ENCODE measurements around the gene CASZ1. TPM values are rescaled to one million over a fixed set of nuclear protein-coding genes. Genes with fewer than 3 reads are reported as not detected.

The CASZ1 gene
- total and polyA plus RNA-seq, 10 of the 15 experiments (the other 5 are each of a cell fraction or from before 2014, with no cell fraction given), result 0.52 to 9.8 (median 3.7) TPM

- intact Hi-C loops (cut with micrococcal nuclease; ENCODE audit: unreplicated experiment), result no loop called here
- no peak overlapping the region for H3K4me2 ChIP-seq (ENCODE audit: control insufficient read depth, insufficient read depth)
- no peak overlapping the region for H3K4me3 ChIP-seq
- BruUV-seq (replicated peaks), result no TSS peak
- in situ Hi-C loops (cut with MboI), result no loop called here
- FAIRE-seq (no peak), DNase-seq (ENCODE audit: low read depth, low spot score) (no peak), ATAC-seq (no peak)
- no peak overlapping the region for H2AFZ ChIP-seq (ENCODE audit: control insufficient read depth, low read depth, low read length)
- no peaks in the 10 kb centered on the region; a peak in 1 of 4 replicates for H3K27me3 ChIP-seq (replicated peaks in 1 of 2; ENCODE audit: control insufficient read depth in 2 of 2, insufficient read depth in 2 of 2, low read length in 1 of 2)
- no peaks in the 10 kb centered on the region for H4K20me1 ChIP-seq (ENCODE audit: control insufficient read depth, insufficient read depth)
- ChIA-PET POLR2A (no interaction called here), CTCF (no interaction called here), SMC1A (ENCODE audit: uncharacterized antibody, unreplicated experiment) (no interaction called here), RAD21 (ENCODE audit: unreplicated experiment) (no interaction called here)
- no peaks in the 10 kb centered on the region for H3K79me2 ChIP-seq (ENCODE audit: control insufficient read depth, insufficient read depth, low read length)
- H3K36me3 ChIP-seq (ENCODE audit: control insufficient read depth in 2 of 2, insufficient read depth in 2 of 2, low read length in 1 of 2), result no peaks in the 10 kb centered on the region
- no peak for TF ChIP-seq CTCF (IDR thresholded peaks at IDR 0.05 in 2 of 3, conservative IDR thresholded peaks at IDR 0.05 in 1 of 3; ENCODE audit: control insufficient read depth in 2 of 3, extremely low read depth in 1 of 3, insufficient read depth in 1 of 3, low read depth in 3 of 3, low read length in 3 of 3)
- no peak for TF ChIP-seq NRF1 (conservative IDR thresholded peaks at IDR 0.05; ENCODE audit: low read depth, low read length)
- TF ChIP-seq EED (IDR thresholded peaks at IDR 0.05; ENCODE audit: low read depth), result no peak
- TF ChIP-seq E2F4 (IDR thresholded peaks at IDR 0.05; ENCODE audit: low read depth, low read length), result no peak
- TF ChIP-seq MLLT1 (IDR thresholded peaks at IDR 0.05), result no peak
- TF ChIP-seq JUND (IDR thresholded peaks at IDR 0.05; ENCODE audit: low read depth, low read length), result no peak
- TF ChIP-seq MTA3 (IDR thresholded peaks at IDR 0.05; ENCODE audit: borderline replicate concordance, low read length), result no peak
- TF ChIP-seq STAT1 (conservative IDR thresholded peaks at IDR 0.05), result no peak
- no peak overlapping the region for H3K27ac ChIP-seq (ENCODE audit: control insufficient read depth, insufficient read depth)
- H3K9ac ChIP-seq (ENCODE audit: control insufficient read depth, insufficient read depth, low read length), result no peak overlapping the region
- H3K9me3 ChIP-seq (replicated peaks; ENCODE audit: control insufficient read depth, insufficient read depth, low read length), result no peaks in the 10 kb centered on the region; the same call in 1 of the 3 replicates
- H3K4me1 ChIP-seq (ENCODE audit: control insufficient read depth, insufficient read depth, low read length), result no peaks in the 10 kb centered on the region
- WGBS (ENCODE audit: insufficient coverage, insufficient replicate concordance, low lambda C conversion rate, missing lambda C conversion rate), result 8% methylated on average over 2 of the region's 2 CpGs
Observed at GRCh38 chr1:10843697-10844096, 47.3 kb upstream of the CASZ1 start.
